NCI-H510A treated with DMSO at 0.1 percent for 48 hours (cell line): ENCODE results near the gene MAPKAPK3.

Experiments
- DNase-seq: peaks from one replicate; lab custom pipeline; 2025; lab: John Stamatoyannopoulos, UW

The MAPKAPK3 gene

DNA sequence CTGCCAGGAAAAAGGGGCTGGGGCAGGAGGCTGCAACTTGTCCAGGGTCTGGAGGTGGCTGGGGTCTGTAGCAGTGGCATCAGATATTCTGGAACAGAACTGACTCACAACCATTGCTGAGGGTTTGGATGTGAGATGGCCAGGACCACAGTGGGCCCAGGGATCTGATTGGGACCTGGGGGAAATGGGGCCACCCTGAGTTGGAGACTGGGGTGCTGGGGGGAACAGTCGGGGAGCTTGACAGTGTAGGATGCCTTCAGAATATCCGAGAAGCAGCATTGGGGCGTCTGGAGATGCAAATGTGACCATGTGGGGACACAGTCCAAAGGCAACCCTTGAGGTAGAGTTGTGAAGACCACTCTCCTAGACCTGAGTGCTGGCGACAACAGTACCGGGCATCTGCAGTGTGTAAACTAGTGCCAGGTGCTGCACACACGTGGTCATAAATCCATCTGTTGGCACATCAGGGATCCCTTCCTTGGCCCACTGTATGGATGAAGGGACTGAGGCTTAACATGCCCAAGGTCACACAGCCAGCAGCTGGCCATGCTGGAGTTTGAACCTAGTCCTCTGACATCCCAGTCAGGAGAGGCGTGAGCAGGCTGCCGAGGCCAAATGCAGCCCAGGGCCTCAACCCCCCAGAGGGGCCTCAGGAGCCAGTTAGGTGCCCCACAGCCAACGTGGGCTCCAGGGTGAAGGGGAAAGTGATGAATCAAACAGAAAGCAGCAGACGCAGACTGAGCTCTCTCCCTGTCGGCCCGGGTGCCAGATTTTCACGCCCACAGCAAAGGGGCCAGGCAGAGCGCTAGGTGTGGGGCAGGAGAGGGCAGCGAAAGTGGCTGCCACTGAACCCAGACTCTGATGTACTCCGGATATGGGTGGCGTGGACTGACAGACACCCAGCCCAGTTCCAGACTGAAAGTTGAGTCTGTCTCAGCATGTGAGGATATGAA lies 28.9 kb upstream of the MAPKAPK3 start:
- DNase-seq: no peak

DNA sequence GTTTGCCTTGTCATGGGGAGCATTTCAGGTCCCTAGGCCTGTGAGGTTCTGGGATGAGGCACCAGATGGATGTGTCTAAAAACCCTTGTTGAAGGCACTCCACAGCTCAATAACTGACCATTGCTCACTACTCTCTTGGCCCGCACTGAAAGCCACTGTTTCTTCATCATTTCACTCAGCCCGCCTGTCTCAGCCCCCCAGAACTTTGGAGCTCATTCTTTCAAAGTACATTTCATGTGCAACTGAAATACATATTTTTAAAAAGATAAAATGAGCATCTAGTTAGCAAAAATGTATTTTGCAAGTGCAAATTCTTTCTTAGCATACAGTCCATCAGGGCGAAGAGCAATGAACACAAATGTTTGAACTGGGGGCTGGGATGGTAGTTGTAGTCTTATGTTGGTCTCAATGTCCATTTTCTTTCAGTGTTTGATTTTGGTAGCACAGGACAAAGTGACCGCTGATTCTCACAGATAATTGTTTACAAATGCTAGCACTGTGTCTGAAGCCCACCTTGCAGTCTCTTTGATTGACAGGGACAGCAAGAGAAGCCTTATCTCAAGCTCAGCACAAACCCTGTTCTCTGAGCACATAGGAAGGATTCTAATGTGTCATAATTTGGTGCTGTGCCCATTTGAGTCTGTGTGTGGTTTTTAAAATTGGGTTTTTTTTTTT lies 28.1 kb upstream of the MAPKAPK3 start:
- DNase-seq: no peak

DNA sequence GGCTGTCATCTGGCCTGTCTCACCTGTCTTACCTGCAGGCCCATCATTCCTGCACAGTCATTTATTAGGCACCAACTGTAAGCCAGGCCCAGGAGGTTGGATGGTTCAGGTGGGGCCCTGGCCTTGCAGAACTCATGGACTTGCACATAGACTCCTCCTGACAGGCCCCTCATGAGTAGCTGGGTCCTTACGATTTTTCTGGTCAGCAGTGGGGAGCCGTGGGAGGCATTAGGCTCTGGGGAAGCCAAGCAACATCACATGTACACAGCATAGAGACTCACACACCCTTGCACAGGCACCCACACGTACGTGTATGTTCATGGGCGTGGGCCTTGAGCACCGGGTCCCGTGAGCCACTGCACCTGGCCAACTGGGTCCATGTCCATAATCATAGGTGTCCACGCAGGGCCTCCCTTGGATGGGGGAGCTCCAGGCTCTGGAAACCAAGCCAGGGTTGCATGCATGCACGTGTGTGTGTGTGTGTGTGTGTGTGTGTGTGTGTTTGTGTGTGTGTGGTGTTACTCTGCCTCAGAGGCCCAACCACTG lies 25.7 kb upstream of the MAPKAPK3 start:
- no peak for DNase-seq

DNA sequence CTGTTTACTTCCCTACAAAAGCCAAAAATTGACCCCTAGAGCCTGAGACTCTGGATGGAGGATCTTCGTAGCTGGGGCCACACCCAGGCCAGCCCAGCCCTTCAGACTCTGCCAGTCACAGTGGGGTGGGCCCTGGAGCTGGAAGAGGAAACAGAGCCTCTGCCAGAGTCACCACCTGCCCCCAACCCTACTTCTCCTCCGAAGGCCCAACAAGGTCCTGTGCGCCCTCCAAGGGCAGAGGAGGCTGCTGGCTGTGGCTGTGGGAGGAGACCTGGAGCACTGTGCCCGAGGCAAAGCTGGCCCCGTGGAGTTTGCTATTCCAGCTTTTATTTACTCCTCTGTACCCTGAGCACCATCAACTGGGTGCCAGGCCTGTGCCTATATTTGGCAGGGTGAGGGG lies 24.4 kb upstream of the MAPKAPK3 start:
- DNase-seq: no peak

DNA sequence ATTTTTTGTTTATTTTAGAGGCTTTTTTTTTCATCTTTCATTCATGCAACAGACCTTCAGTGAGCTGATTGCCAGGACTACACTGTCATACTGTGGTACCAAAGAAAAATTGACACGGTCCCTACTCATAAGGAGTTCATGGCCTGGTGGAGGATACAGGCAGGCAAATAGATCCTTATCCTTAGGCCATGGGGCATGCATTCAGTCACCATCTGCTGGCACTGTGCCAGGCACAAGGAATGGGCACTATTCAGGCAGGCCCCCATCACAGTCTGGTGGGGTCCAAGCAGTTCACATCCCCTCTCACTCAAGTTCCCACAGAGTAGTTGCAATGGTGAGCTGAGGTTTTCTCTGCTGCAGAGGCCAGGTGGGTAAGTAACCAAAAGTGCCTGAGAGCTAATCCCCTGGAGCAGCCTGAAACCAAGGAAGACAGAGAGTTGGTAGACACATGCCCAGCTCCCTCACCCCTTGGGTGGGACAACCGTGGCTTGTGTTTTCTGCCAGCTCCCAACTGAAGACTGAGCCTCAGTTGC lies 22.6 kb upstream of the MAPKAPK3 start:
- no peak for DNase-seq

DNA sequence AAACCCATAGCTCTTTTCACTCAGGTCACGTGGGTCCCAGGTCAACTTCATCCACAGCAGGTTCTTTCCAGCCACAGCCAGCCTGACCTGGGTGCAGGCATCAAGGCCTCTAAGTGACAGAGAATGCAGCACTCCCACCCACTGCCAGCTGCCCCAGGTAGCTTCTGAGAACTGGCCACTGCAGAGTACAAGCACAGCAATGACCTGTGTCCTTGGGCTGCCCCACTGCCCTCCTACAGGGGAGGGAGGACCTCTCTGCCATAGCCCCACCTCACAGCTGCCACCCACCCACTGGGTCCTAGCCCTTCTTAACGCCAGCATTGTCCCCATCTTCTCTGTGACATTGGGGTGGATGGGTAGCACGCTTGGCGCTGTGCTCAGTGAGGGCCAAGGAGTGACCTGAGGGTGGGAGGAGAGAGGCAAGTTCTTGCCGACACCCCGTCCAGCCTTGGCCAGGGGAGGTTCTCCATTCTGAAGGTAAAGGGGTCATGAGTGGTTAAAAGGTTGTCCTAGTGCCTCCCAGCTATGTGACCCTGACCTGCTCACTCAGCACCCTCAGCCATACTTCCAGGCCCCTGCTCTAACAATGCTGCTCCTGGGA lies 17.7 kb upstream of the MAPKAPK3 start:
- no peak for DNase-seq

DNA sequence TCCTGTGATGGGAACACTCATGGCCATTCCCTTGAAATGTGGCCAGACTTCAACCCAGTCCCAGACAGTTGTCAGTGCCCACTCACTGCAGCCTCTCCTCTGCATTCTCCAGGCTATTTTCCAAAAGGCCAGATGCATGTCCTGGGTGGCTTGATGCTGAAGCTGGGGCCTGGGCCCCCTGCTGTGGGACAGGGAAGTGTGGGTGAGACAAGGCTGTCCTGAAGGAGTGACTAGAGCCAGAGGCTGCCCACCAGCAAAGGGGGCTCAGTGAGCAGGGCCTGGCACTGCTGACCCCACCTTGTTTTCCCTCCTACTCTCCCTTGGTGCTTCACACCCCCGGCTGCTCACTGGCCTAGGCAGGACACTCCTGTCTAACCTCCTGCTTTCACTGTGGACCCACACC lies 17.2 kb upstream of the MAPKAPK3 start:
- no peak for DNase-seq

DNA sequence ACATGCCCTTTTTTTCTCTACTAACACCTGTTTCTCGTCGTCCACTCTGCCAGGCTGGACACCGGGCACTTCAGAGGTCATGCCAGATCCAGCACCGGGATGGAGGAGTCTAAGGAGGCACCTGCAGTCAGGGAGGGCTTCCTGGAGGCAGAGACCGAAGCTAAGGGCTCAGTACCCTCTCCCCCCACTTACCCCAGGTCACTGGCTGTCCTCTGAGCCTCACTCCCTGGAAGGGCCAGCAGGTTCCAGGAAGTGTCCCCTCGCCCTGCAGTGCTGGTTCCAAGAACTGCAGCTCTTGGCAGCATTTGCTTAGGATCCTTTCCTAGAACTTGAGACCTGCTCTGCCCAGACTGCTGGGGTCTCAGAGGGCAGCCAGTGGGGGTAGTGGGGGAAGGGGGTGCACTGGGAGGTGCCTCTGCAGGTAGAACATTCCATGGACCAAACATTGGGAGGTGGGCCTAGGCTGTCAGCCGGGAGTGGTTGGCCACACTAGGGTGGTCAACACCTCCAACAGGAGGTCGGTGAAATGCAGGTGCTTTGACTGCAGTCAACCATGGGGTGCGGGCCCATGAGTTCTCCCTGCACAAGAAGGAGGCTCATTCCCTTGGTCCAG lies 16.7 kb upstream of the MAPKAPK3 start:
- DNase-seq: no peak

DNA sequence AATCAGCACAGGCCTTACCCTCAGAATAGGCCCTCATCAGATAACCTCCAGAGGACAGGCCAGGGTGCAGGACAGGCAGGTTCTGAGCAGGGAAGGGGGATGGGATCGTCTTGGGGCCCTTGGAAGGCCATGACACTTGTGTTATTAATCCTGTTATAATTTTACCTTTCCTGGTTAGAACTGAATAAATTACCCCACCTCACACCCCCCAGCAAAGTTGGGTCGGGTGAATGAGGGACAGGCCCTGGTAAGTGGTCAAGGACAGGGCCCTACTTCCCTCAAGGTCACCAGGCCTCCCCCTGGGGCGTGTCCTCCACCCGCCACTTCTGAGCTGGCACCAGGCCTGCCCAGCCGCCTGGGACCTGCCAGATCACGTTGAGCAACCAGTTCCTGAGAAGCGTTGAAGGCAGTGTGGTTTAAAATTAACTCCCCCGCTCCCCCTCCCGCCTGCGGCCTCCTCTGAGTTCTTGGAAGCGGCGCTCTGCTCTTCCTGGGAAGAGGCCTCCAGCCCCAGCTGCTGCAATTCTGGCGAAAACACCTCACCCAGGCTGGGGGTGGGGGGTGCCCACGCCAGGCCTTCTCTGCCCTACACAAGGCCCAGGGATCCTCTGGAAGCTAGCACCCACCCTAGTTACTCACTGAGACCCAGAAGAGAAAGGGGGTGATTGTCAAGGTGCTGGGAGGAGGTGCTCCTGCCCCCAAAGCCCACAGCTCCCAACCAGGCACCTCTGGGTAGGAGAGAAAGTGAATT lies 15.9 kb upstream of the MAPKAPK3 start:
- peak; percentile 81 for DNase-seq

DNA sequence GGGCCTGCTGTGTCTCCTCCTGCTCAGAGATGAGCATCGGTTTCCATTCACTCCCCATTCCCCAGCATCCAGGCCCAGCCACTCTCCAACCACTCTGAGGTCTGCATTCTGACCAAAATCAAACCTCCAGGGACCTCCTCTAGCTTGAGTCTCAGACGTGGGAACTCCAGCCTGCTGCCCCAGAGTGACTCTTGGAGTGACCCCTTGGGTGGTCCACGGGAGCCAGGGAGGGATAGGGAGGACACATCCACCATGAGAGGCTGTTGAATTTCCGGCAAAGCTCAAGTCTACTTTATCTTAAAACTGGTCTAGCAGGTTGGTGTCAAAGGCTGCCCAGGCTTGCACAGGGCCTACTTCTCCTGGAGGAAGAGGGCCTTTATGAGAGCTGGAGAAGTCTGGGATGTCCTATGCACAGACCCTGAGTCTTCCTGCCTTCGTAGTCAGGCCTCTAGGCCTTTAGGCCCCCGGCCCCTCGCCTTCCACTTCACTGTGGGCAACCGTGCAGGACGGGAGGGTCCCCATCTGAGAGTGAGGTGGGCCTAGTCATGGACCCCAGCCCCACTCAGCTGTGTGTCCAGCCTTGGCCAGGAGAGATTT lies 14.3 kb upstream of the MAPKAPK3 start:
- peak; percentile 60 for DNase-seq

DNA sequence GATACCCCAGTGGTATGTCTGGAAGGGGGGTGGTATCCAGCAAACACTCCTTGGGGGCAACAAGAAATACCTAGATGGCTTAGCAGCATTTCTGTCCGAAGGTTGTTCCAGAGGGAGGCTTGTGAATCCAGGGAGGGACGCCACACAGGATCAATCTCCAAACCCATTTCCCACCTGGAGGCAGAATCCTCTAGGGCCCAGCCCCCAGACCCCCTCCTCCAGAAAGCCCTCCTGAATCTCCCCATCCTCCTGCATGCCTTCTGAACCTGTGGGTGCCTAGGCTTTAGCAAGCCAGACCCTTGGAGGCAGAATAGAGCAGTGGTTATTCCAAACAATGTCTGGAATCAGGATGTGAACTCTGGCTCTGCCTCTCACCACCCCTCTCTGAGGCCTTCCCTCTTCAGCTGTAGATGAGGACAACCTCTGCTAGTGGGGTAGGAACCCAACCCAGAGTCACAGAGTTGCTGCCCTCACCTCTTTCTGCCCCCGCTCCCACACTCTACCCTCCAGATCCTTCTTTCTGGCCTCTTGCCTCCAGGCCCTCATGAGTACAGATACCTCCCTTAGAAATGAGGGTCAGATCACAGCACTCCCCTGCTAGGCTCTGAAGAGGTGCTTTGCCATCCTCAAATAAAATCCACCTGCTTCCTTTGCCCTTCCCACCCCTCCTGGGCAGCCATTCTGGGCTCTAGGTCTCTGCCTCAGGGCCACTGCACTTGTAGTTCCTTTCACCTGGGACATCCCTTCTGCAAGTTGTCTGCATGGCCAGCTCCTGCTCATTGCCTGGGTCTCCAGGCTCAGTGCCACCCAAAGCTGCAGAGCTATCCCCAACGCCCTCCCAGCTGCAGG lies 13.5 kb upstream of the MAPKAPK3 start:
- DNase-seq: no peak

DNA sequence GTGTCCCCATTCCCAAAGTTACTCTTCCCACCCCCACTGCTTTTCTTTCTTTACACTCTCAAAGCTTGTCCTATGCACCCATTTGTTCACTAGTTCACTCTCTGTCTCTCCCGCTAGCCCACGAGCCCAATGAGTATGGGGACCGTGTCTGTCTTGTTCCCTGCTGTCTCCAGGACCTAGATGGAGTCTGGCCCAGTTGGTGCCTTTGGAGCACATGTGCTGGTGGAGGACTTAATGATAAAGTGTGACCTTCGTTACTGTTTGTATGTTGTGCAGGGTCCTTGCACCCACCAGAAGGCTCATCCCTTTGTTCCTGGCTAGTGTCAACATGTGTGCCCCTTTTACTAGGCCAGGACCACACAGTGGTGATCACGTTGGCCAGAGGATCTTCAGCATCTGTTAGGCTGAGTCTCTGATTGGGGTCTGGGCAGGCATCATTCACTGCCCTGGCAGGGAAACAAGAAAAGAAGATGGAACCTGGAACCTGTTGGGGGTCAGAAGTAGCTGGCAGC lies 12.8 kb upstream of the MAPKAPK3 start:
- DNase-seq: no peak

DNA sequence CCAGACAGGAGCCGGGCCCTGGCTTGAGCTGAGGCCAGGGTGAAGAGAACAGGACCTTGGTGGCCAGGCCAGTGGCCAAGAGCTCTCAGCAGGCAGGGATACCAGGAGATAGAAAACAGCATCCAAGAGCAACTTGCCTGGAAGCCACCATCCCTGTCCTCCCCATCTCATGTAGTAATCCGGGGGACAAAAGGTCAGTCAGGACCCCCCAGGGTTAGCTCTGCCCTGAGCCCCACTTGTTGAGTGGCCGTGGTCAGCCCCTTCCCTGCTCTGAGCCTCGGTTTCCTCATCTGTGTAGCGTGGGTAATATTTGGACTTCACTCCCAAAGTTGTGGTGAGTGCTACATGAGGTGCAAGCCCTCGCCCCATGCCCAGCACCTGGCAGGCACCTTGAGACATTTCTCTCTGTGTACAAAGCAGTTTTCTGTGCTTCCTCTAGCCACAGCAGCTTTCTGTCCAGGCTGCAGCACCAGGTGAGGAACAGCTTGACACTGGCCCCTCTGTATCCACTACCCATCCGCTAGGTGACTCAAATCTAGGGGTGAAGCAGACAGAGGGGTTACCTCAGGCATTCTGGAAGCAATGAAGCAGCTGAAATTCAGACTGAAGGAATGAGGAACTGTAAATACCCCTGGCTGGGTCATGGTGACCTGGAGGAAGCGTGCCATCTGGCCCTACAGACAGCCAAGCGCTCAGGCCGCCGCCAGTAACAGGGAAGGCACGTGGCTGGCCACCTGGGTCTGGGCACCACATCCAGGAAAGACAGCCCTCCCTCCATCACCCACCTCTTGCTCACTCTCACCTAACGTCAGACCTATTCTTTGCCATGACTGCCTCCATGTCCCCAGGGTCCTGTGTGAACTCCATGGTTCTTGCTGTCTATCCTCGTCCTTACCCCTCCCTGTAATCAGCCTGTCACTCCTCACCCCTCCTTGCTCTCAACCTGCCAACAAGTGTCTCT lies 12.0 kb upstream of the MAPKAPK3 start:
- no peak for DNase-seq

DNA sequence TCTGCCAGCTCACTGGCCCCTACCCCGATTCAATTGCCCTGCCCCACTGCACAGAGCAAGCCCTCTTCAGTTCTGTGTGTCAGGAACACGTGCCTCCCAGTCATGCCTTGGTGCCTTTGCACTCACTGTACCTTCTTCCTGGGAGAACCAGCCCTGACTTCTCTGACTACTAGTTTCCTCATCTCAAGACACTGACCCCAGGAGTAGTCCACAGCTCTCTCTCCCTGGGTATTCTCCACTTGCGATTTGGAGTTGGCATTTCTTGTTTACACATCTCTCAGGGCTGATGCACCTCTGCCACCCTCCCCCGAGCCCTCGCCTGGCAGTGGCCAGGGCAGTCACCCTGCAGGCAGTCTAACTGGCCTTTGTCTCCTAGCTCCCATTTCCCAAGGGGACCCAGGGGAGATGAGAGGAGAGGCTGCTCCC lies 11.0 kb upstream of the MAPKAPK3 start:
- no peak for DNase-seq

DNA sequence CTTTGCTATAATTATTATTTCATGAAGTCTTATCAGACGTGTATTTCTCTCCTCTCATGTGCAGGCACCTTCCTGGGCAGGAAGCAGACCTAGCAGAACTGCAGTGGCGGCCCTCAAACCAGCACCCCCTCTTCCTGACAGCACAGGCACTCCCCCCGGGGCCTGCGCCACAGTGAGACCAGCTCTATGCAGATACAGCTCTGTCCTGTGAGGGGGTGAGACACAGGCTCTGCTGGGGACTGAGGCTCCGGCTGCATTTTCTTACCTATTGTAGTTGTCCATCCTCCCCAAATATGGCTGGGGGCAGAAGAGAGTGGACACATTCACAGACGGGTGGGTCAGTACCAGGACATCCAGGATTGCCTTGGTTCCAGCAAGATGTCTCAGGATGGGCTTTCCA lies 10.4 kb upstream of the MAPKAPK3 start:
- DNase-seq: no peak

DNA sequence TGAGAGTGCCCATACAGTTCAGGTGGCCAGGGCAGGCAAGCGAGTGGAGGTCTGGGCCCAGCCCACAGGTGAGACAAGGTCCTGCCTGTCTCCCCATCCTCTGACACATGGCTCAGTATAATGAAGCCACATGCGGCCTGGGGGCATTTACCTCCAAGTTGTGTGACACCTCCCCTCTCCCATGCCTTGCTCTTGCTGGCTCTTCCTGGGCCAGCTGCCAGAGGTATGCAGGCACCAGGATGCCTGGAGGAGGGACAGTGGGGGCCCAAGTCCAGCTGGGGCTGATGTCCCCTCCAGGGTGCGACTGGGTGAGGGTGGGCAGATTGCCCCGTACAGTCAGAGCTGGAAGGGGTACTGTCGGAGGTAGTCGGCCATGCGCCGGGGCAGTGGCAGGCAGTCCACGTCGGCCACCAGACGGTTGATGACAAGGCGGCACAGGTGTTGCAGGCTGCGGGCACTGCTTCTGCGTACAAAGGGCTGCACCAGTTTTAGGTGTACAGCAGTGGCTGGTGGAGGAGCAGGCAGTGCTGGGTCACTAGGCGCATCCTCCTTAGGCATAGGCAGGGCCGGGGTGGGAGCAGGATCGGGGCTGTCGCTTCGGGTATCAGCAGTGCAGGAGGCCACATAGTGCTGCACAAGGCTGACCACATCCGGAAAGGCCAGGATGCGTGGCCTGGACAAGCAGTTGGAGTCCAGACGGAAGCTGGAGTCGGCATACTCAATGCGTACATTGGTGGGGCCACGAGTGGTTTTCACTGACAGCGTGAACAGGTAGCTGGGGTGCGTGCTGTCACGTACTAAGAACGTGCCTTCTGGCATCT lies 9.5 kb upstream of the MAPKAPK3 start:
- DNase-seq: no peak

DNA sequence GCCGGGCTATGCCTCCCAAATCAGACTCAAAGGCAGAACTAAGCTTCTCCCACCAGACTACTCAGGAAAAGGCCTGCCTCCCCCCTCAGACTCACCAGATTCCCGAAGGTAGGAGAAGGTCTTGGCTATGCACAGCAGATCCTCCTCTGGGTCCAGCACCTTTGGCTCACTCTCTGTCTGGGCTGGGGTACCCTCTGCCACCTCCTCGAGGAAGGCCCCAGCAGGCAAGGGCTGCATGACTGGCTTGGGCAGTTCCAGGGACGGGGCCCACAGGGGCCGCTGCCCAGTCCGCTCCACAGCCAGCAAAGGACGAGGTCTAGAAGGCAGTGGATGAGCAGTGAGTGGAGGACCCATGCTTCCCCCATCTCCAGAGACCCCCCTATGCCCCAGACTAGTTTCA lies 8.7 kb upstream of the MAPKAPK3 start:
- no peak for DNase-seq
